ENCODE results near the gene BROX.

GRCh38 chr1:222734740-222735139, 22.4 kb downstream of the BROX start:
- TF ChIP-seq JUND (IDR thresholded peaks at IDR 0.05) (no peak), CTCF (IDR thresholded peaks at IDR 0.05 in 2 of 3, conservative IDR thresholded peaks at IDR 0.05 in 1 of 3; ENCODE audit: borderline replicate concordance in 1 of 3, insufficient read depth in 1 of 3, low read depth in 2 of 3, low read length in 2 of 3) (no peak), EZH2phosphoT487 (IDR thresholded peaks at IDR 0.05; ENCODE audit: borderline replicate concordance) (no peak), MAX (IDR thresholded peaks at IDR 0.05) (no peak), EZH2 (IDR thresholded peaks at IDR 0.05) (no peak), SP1 (IDR thresholded peaks at IDR 0.05; ENCODE audit: low read depth) (no peak), POLR2A (IDR thresholded peaks at IDR 0.05; ENCODE audit: borderline replicate concordance, extremely low read depth, insufficient read depth, insufficient read length) (no peak), RAD21 (IDR thresholded peaks at IDR 0.05; ENCODE audit: low read depth) (no peak), POLR2AphosphoS5 (IDR thresholded peaks at IDR 0.05; ENCODE audit: low read depth, low read length) (no peak), SIN3A (IDR thresholded peaks at IDR 0.05; ENCODE audit: low read depth) (no peak), ELF1 (IDR thresholded peaks at IDR 0.05; ENCODE audit: borderline replicate concordance, low read depth) (no peak)

Measured in HCT116 (cell line).